Suppressor macrophage treated with lipopolysaccharide for 1 hour (primary cell): Measurements from ENCODE around the gene LRRC7.

Source experiments
- DNase-seq, 3 donors: peaks; one replicate each; pipeline ENCODE4 v3.0.0-alpha.2; 2020 to 2022

The LRRC7 gene

DNA sequence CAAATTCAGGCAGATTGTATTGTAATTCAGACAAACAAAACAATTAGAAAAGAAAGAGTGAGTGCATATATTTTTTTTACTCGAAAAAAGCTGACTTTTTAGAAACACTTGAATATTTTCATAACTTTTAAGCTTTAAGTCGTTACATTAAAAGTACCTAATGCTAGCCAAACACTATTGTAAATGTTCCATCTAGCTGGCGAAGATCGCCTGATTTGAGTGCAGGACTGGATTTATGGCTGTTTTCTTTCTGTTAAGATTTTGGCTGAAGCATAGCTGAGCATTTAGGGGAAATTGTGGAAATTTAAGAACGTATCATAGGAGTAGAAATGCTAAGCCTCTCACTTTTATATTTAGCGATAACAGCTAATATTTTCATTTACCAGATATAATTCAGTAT, 24.6 kb downstream of the LRRC7 start:
- DNase-seq, result no peak

DNA sequence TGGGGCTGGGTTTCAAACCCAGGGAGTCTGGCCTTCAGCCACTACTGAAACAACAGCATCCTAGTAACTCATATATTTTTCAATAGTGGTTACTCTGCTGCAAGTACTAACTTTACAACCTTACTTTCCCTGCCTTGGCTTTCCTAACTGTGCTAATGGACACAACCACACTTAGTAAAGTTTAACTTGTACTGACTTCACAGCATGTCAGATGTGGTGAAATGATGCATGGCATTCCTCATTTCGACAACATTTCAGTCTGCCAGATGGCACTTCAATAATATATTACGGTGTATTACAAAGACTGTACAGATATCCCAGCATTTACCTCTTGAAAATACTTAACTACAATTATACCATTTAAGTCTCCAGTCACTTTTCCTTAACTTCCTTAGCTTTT, 27.8 kb downstream of the LRRC7 start:
- DNase-seq, result no peak

DNA sequence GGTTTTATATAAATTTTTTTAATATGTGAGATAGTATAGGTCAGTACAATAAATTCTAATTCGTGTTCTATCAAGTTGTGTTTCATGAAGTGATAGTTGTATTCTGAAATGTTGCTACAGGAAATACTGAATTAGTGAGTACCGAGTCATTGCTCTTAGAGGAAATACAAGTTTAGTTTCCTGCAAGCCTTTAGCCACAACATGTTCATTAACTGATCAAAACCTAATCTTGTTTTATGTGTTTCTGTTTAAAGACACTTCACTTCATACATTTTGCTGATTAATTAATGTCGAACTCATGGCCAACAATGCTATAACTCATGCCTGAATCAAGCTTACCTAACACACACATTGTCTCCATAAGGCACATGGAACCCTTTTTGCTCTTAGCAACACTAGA, 43.6 kb downstream of the LRRC7 start:
- DNase-seq, result no peak

DNA sequence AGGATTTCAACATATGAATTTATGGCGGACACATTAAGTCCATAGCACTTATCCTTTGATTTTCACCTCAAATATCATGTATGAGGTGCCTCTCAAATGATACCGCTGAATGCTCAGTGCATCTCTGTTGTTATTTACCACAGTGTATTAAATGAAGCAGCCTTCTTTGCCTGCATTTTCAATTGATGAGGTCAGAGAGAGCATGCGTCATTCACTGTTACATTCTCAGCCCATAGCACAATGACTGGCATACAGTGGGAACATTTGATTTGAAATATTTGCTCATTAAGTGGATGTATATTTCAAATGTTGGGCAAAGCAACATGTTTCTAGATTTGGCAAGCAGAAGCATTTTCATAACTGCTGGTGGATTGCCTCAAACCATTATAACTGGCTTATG, 45.7 kb downstream of the LRRC7 start:
- DNase-seq, result no peak

DNA sequence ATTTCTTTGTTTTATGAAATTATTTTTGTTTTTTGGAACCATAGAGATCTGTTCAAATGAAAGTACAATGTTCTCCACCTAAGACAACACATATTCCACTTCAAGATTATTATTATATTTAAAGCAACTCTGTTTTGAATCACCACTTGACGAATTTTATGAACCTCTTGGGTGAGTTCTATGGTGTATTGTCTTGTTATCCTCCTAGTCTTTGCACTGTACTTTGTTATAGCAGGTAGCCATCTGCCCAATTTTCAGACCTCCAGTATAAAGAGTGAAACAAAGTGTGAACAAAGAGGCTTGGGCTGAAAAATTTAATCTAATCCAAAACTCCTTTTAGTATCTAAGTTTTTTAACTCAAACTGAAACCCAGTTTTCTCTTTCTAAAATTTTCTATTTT, 71.0 kb downstream of the LRRC7 start:
- DNase-seq, result no peak

DNA sequence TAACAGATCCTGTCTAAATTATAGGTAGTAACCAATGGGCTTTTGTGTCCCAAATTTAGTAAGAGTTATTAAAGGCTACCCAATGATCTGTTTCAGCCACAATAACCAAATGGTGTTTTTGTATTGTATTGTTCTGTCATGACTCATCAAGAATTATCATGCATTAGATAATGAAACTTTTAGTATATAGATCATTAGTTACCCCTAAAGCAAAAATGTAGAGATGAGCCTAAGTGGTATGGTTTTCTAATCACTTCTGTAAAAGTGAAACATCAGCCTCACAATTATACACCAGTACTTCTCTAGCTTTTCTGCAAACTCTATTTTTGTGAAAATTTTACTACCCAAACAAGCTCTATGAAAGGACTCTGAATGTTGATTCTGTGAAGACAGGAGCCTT, 71.4 kb downstream of the LRRC7 start:
- no peak for DNase-seq

DNA sequence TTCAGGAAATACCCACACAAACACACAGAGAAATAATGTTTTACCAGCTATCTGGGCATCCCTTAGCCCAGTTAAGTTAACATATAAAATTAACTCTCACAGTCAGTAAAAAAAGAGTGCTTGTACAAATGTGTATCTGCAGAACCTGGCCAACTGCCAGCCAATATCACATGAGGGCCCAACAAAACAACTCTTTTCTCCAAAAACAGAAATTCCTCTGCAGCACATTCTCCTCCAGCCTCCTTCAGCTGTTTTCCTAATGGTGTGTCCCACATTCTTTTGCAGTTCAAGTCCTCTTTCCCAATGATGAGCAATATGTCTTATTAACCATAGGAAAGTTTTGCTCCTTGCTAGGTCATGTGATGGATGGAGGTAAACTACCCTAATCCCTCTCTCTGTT, 75.5 kb downstream of the LRRC7 start:
- DNase-seq, result no peak

DNA sequence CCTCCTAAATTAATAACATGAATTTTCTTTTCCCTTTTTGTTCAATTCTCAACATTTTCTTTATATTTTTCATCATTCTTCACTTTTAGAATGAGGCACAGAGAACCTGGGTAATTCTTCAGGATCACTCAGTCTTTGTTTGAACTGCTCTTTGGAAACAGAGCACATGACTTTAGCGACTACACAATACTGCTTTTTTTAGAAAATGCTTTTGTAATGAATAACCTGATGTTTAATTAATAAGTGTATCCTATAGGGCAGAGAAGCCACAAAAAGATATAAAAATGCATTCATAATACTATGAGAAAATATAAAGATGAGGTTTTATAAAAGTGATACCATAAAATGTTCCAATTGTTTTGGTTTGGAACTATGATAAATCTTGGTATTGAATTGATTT, 77.8 kb downstream of the LRRC7 start:
- DNase-seq, result no peak

DNA sequence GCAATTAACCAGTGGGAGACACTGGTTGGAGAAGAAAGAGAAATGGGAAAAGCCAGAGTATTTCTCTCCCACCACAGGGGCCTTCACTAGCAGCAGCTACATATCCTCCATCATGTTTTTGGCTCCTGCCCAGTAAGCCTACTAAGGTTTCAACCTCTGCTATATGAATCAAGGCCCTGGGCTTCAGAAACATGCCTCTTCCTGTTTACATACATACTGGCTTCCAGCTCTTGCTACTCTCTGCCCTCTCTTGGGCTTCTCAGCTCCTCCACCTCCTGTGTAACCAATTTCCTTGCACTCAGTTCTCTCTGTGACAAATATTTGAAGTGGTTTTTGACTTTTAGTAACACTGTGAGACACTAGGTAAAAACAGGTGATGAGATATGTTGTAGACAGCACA, 80.8 kb downstream of the LRRC7 start:
- no peak for DNase-seq

DNA sequence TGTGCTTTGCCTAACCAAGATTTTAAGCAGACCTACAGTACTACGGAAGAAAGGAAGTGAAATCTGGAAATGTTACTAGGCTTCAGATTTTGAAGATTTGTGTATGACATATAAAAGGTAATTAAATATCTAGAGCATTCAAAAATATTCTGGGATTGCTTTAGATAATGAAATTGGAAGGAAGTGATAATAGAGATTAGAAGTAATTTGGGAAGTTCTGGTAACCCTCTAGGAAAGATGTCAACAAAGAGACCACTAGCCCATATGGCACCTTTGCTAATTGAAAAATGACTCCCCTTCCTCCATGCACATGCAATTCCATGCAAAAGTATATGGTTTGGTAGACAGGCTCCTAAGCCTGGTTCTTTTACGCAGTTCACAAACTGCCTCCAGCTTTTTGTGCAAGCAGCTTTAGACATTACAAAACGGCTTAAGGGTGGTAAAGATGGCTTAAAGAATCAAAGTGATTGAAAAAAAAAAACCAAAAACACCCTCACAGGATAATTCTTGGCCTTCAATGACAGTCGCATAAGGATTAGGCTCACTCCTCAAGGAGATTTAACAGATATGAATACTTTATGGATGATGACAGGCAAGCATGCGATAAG, 81.8 kb downstream of the LRRC7 start:
- DNase-seq, result no peak

DNA sequence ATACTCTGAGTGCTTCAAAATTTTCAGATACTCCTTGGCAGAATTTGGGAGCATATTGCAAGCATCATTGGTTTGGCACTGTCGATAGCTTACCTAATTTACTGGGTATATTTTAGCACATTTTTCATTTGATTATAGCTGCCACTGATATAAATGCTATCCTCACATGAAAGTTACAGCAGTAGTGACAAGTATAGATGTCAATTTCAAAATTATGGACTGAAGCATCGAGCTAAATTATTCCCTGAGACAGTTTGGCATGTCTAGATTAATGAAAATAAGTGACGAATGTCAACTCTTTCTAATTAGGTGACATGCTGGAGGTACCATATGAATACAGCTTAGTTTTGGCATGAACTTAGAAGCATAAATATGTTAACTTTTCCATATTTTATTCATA, 83.1 kb downstream of the LRRC7 start:
- no peak for DNase-seq

DNA sequence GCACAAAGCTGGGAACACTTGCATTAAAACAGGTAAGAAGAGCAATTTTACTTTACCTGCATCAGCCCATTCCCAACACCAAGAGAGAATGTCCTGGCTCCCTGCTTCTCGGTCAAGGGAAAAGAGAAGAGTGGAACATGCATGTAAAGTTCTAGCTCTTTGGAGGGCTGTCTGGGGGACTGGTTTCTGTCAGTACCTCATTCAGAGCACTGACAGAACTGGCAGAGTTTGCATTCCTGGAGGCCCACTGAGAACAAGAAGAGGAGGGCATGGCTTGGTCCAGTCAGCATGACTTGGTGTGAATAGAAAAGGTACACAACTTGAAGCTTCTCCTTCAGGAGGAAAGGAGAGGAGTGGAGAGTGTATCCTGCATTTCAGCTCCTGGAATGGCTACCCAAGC, 83.9 kb downstream of the LRRC7 start:
- DNase-seq, result no peak

DNA sequence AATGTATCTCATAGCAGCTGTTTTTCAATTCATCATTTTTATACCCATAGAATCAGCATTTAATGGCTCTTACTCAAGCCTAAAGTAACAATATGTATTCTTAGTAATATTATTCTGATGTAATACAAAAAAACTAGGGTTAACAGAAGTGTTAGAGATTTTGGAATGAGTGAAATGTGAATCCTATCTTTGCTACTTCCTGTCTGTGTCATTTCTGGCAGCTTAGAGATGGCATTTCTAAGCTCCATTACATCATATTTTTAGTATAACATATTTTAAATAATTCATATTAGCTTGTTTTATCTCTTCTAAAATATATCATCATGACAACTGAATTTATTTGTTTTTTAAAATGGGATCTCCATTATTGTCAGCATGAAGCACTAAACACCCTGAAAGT, 90.2 kb downstream of the LRRC7 start:
- DNase-seq, result no peak

DNA sequence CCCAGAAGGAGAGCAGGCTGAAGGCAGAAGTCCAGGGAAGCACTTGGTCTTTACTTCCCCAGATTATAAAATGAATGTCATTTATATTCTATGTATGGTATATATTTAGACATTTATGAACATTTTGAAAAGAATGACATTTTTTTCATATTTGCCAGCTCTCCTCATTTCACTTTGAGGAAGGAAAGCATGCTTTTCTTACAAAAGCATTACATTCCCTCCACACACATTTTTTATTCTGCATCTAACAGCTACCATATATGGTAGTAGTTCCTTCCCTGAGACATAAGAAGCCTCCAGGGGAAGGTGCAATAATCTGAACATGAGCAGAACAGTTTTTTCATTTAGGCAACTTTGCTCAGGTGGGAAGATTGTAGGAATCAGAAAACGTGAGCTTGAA, 94.0 kb downstream of the LRRC7 start:
- DNase-seq, result no peak

DNA sequence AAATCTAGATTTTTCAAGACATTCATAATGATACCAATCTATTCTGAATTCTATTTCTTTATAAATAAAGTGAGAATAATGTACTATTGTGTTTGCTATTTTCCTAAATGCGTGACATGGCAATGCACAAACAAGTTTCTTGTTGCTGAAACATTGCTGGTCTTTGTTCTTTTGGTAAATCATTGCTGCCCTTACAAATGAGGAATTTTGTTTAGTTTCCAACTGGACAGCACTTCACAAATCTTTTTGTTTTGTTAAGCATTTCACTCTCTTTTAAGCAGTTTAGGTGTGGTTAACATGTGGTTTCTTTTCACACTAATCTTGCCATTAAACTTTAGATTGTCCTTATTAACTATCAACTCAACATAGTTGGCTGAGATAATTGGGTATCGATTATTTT, 94.6 kb downstream of the LRRC7 start:
- DNase-seq, result no peak

DNA sequence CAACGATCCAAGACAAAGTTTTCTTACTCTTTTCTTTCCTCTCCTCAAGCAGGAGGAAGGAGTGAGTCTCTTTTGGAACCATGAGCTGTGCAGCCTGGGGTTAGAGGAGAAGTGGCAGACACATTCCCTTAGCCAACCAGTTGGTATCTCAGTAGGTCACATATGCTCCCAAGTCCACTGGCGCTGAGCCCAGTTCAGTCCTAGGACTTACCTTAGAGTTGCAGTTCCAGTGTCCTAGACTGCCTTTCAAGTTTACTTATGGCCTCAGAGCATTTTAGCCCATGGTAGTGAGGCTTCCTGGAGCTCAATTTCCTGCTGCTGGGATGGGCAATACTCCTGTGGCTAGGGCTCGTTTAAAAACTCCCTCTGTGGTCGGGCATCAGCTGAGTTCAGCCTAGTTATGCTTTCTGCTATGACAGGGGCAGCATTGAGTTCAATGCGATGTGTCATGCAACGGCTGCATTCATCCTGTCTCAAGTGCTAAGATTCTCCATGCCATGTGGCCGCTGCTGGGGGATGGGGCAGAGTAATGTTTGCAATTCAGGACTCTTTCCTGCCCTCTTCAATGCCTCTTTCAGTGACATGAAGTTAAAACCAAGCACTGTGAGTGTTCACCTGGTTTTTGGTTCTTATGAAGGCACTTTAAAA, 103.8 kb downstream of the LRRC7 start:
- DNase-seq, result no peak

DNA sequence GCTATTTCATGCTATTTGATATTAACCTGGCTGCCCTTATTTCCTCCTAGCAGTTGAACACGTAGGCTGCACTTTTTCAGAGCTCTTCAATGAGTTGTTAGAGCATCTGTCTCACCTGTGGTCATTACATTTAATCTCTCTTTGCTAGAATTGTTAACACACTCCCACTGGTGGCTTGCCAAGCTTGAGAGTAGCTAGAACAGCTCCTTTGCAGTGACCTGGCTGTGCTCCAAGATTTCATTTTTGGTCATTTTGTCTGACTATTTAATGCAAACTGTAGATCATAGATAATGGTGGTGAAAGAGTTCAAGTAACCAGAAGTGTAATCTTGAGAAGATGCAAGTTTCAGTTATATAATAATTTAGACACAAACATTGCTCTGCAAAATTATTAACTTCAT, 105.6 kb downstream of the LRRC7 start:
- DNase-seq, result no peak

DNA sequence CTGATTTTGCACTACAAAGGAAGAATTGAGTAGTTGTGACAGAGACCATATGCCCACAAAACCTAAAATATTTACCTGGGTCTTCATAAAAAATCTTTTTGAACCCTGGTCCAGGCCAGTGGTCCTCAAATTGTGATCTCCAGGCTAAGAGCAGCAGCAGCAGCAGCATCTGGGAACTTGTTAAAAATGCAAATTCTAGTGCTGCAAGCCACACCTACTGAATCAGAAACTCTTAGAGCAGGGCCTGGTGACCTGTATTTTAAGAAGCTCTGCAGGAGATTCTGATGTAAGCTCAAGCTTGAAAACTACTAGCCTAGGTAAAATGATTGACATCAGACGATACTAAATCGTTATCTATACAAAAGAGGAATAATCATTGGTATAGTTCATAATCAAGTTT, 112.2 kb downstream of the LRRC7 start:
- no peak for DNase-seq

DNA sequence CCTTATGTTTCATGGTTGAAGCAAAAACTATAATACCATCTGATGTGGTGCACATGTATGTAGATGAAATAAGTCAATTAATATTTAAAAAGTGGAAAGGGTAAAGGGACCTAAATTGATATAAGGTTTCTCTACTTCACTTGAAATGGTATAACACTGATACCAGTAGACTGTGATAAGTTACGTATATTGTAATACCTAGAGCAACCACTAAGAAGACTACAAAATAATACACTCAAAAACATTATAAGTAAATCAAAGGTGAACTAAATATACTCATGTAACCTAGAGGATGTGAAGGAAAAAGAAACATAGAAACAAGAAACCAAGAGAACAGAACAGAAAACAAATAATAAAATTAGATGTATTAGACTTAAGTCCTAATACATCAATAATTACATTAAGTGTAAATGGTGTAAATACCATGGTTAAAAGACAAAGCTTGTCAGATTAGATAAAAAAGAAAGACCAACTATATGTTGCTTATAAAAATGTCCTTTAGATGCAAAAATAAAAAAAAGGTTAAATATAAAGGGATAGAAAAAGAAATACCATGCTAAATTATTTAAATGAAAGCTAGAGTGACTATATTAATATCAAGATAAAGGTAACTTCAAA, 118.8 kb downstream of the LRRC7 start:
- no peak for DNase-seq

DNA sequence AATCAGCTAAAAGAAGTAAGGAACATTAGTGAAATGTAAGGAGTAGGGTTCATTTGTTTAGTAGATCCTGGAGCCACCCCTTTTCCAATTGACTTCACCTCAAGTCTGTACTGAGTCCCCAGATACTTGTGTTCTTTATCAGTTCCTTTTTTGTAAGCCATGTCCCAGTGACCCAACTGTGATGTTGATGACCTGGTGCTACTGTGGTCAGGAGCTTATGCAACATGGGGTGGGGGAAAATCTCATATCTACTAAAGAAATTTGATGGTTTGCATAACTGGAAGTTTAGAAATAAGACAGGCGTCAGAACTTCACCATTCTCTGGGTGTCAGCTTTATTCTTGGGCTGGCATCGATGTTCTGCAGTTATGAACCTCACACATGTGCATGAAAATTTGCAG, 120.5 kb downstream of the LRRC7 start:
- peak; percentile 31 to 64 (median 43) for DNase-seq

DNA sequence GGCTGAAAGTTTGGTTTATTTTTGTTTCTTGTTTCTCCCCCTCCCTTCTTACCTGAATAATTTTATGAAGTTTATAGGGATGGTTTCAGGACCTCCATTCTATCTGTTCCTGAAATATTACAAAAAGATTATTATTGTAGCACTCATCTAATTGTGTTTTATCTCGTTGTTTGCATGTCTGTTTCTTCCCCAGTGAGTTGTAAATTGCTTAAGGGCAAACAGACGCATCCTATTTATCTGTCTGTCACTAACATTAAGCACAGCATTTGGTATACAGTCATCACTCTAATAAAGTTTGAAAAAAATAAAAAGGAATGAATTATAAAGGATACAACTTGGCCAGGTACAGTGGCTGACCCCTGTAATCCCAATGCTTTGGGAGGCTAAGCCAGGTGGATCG, 123.5 kb downstream of the LRRC7 start:
- DNase-seq, result no peak

DNA sequence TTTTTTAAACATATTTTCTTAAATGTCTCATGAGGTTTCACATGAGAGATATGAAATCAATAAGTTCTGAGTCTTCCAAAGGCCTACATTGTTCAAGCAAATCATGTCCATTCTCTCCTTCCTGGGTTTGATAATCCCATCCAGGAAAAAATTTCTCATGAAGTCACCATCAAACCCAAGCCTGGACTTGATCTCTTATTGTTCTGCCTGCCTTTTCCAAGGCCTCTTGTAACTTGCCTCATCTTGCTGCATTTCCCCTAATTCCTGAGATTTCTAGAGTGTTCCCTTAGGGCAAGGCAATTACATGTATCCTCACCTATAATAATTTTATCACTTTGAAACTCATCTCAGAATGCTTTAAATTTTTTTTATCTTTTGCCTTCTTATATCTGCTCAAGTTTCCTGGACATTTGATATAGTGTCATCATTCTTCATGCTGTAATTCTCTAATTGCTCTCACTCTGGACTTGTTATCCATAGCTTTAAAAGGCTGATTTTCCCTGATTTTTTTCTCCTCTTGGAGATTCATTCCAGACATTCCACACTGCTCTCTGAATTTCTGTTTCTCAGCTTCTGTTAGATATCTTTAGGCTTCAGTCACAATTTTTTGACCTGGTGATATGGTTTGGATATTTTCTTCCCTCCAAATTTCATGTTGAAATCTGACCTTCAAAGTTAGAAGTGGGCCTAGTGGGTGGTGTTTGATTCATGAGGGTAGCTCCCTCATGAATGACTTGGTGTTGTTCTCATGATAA, 126.4 kb downstream of the LRRC7 start:
- no peak for DNase-seq

DNA sequence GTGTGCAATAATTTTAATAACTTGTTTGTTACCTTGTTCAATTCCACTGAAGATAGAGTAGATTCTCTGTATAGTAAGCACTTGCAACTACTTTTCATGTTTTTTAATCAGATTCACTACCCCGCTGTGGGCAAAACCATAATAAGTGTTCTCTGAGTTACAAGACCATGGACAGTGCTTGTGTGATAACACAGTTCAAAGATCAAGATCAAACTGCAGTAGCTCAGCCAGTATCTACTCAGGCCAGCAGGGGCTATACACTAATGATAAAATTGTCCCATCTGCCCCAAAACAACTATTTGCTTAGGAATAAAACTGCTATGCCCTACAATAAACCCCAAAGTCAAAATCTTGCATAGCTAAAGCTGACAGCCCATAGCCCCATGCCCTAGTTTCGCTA, 129.6 kb downstream of the LRRC7 start:
- no peak for DNase-seq

DNA sequence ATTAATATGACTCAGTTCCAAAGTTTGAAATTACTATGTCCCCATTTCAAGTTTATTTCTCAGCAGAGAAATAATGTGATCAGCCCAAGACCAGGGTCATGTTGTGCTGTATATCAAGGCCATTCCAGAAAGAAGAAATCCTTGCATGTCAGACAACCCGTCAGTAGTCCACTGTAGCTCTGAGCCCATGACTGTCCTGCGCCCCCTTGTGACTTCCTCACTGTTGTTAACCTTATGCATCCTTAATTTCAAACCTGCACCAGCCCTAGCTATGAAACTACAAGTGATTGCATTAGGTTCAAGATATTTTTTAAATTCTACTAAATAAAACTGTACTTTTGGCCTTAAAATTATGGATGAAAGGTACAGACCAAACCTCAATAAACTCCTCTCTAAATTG, 133.0 kb downstream of the LRRC7 start:
- DNase-seq, result peak in 2 of 3 donors; percentile 10 to 30
